Activated CD8-positive, alpha-beta T cell treated with anti-CD3 and anti-CD28 coated beads for 36 hours (primary cell): ENCODE results near the gene RDH13. TPM values are rescaled to one million over a fixed set of nuclear protein-coding genes. Genes with fewer than 3 reads are reported as not detected.

Experiments used
- ATAC-seq: fragments of 200-7000 bp; cut with Tn5 transposase; one replicate; pipeline ENCODE4 v1.10.0; 2021; ENCODE audit warnings: mild to moderate bottlenecking, moderate library complexity
- CTCF ChIA-PET: fragments of 350-600 bp; sonication (Branson Sonifier 250); formaldehyde crosslinking; loops from one replicate; lab custom pipeline; 2021; ENCODE audit warnings: antibody characterized with exemption; lab: Charles Lee
- POLR2A ChIA-PET: fragments of 350-600 bp; sonication (Branson Sonifier 250); formaldehyde crosslinking; loops from one replicate; lab custom pipeline; 2021; ENCODE audit warnings: antibody characterized with exemption; lab: Charles Lee
- DNase-seq: peaks from one replicate; pipeline ENCODE4 v3.0.0-alpha.2; 2020
- H3K27ac Mint-ChIP-seq: one replicate; pipeline ENCODE4 v1.8.0; 2021; ENCODE audit warnings: mild to moderate bottlenecking, mixed read lengths
- H3K27me3 Mint-ChIP-seq: one replicate; pipeline ENCODE4 v1.8.0; 2021; ENCODE audit warnings: mixed read lengths
- H3K36me3 Mint-ChIP-seq: one replicate; pipeline ENCODE4 v1.8.0; 2021; ENCODE audit warnings: low read depth, mixed read lengths
- H3K4me1 Mint-ChIP-seq: one replicate; pipeline ENCODE4 v1.8.0; 2021; ENCODE audit warnings: low read depth, mixed read lengths
- H3K4me3 Mint-ChIP-seq: one replicate; pipeline ENCODE4 v1.8.0; 2021; ENCODE audit warnings: mild to moderate bottlenecking, moderate library complexity, mixed read lengths
- H3K9me3 Mint-ChIP-seq: one replicate; pipeline ENCODE4 v1.8.0; 2021; ENCODE audit warnings: mixed read lengths
- CTCF ChIP-seq: fragments of 200-600 bp; IDR thresholded peaks from one replicate; pipeline ENCODE4 v1.8.0; 2022; ENCODE audit warnings: antibody characterized with exemption, mild to moderate bottlenecking
- intact Hi-C: fragments of 100-400 bp; cut with micrococcal nuclease; formaldehyde crosslinking; loops from one replicate; pipeline ENCODE4 v1.10.0; 2022
- total RNA-seq, 2 experiments: library from RNA; stranded (reverse); gene quantifications; one replicate each; pipeline ENCODE4 v1.2.3, GENCODE V29; 2021

RDH13 gene
- total RNA-seq, 2 experiments from 2014 or later, result 17.3 to 18.2 TPM

DNA sequence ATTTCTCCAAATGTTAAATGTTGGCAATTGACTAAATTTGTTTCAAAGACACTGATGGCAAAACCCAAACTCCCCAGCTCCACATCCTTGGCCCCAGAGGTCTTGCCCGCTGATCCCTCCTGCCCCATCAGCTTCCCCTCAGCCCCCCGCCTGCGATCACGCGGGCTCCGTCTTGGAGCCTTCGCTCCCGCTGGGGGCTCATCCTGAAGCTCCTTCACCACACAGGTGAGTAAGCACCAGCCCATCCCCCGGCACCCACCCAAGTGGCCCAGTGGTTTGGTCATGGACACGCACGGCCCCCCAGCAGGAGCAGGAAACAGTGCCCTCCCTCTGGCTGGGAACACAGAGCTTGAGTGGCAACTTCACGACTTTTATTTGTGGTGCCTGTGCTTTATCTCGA lies 27.6 kb upstream of the RDH13 start:
- Mint-ChIP-seq H3K27ac (no peak overlapping the region), H3K9me3 (no peaks in the 10 kb centered on the region), H3K36me3 (peaks cover 23% of the 10 kb centered on the region), H3K4me3 (no peak overlapping the region), H3K27me3 (peaks cover 26% of the 10 kb centered on the region), H3K4me1 (peaks cover 14% of the 10 kb centered on the region)
- CTCF ChIA-PET, result no interaction called here
- ATAC-seq (no peak), DNase-seq (no peak)
- intact Hi-C loops, result no loop called here
- POLR2A ChIA-PET, result interaction anchor here (0.6 kb wide), 1 partner anchor 402 kb away, joined by 3 read pairs; no protein-coding TSS in a partner anchor
- TF ChIP-seq CTCF, result no peak

DNA sequence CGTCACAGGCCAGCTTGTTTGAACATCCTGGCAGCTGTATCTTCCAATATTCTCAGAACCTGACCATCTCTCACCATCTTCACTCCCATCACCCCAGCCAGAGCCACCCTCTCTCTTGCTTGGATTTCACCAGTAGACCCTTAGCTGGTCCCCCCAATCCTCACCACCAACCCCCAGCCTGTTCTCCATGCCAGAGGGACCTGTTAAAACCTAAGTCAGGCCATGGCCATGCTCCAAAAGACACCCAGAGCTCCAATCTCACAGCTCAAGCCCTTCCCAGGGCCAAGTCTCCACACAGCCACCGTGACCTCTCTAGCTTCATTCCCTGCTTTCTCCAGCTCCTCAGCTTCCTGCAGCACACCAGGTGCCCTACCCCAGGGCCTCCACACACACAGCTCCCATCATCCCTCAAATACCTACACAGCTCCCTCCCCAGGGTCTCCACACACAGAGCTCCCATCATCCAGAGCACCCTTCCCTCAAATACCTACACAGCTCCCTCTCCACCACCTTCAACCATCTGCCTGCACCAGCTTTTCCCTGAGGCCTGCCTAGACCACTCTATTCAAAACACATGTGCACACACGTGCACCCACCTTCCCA lies 26.5 kb upstream of the RDH13 start:
- POLR2A ChIA-PET, result interaction anchor here (0.7 kb wide), 1 partner anchor 78 kb away, joined by 4 read pairs; no protein-coding TSS in a partner anchor
- no peak overlapping the region for H3K27ac Mint-ChIP-seq

GRCh38 chr19:55088543-55089341 lies 25.8 kb upstream of the RDH13 start:
- CTCF ChIA-PET, result interaction anchor here (0.6 to 2.8 kb wide), 24 partner anchors 9 to 424 kb away, joined by 3 to 19 read pairs (median 4); partner anchors contain the start of genes DNAAF3, ISOC2, PPP1R12C and RDH13
- peaks cover 38% of the 10 kb centered on the region for H3K27me3 Mint-ChIP-seq
- H3K36me3 Mint-ChIP-seq, result peaks cover 18% of the 10 kb centered on the region
- no peak overlapping the region for H3K27ac Mint-ChIP-seq
- no peak overlapping the region for H3K4me3 Mint-ChIP-seq
- DNase-seq (peak; percentile 89), ATAC-seq (peak; percentile 59)
- TF ChIP-seq CTCF, result peak; percentile 97
- intact Hi-C loops, result no loop called here
- POLR2A ChIA-PET, result interaction anchor here (0.7 to 1.4 kb wide), 2 partner anchors 28 to 78 kb away, joined by 4 read pairs; partner anchors contain the start of gene PPP1R12C
- peaks cover 14% of the 10 kb centered on the region for H3K4me1 Mint-ChIP-seq
- H3K9me3 Mint-ChIP-seq, result no peaks in the 10 kb centered on the region

More for the DNA sequence above, 26.5 kb upstream of the RDH13 start:
- H3K27me3 Mint-ChIP-seq, result peaks cover 34% of the 10 kb centered on the region
- ATAC-seq (no peak), DNase-seq (no peak)
- intact Hi-C loops, result no loop called here
- no peaks in the 10 kb centered on the region for H3K9me3 Mint-ChIP-seq
- TF ChIP-seq CTCF, result no peak
- CTCF ChIA-PET, result interaction anchor here (0.6 to 2.8 kb wide), 7 partner anchors 12 to 415 kb away, joined by 3 to 19 read pairs (median 4); partner anchors contain the start of gene PPP1R12C
- H3K4me1 Mint-ChIP-seq, result peaks cover 14% of the 10 kb centered on the region
- H3K4me3 Mint-ChIP-seq, result no peak overlapping the region
- H3K36me3 Mint-ChIP-seq, result peaks cover 18% of the 10 kb centered on the region

GRCh38 chr19:55088021-55088451 lies 25.1 kb upstream of the RDH13 start:
- DNase-seq (no peak), ATAC-seq (no peak)
- no peak overlapping the region for H3K27ac Mint-ChIP-seq
- H3K4me1 Mint-ChIP-seq, result peaks cover 14% of the 10 kb centered on the region
- no peaks in the 10 kb centered on the region for H3K9me3 Mint-ChIP-seq
- H3K36me3 Mint-ChIP-seq, result peaks cover 18% of the 10 kb centered on the region
- intact Hi-C loops, result no loop called here
- ChIA-PET CTCF (interaction anchor here (0.6 to 2.8 kb wide), 20 partner anchors 8 to 425 kb away, joined by 3 to 19 read pairs (median 4); partner anchors contain the start of genes DNAAF3, ISOC2, PPP1R12C and RDH13), POLR2A (interaction anchor here (1.4 kb wide), 1 partner anchor 29 kb away, joined by 4 read pairs; the partner anchor contains the start of gene PPP1R12C)
- H3K4me3 Mint-ChIP-seq, result no peak overlapping the region
- TF ChIP-seq CTCF, result no peak
- peaks cover 41% of the 10 kb centered on the region for H3K27me3 Mint-ChIP-seq
